Kidney (tissue), 14 donors: ENCODE measurements around the gene MATN1. TPM values are rescaled to one million over a fixed set of nuclear protein-coding genes. Genes with fewer than 3 reads are reported as not detected.

ENCODE experiments used
- DNase-seq, 5 donors: peaks; one replicate each; pipeline ENCODE4 v3.0.0-alpha.2; 2013 to 2020
- FAIRE-seq: peaks from 2 replicates; lab custom pipeline; 2012; peaks lifted over from hg19 to GRCh38; lab: Jason Lieb, UNC
- H3K27ac ChIP-seq, 2 donors: one replicate each; pipeline ENCODE4 v1.7.0; 2013; ENCODE audit warnings: low read depth in 2 of 2, low read length in 2 of 2, inconsistent platforms in 1 of 2
- H3K27me3 ChIP-seq: one replicate; pipeline ENCODE4 v1.7.1; 2013; ENCODE audit warnings: low read length, inconsistent platforms; ENCODE audit not compliant: control insufficient read depth, insufficient read depth
- H3K36me3 ChIP-seq, 3 donors: one replicate each; pipeline versions ENCODE4 v1.7.0 to v1.7.1; 2013; ENCODE audit warnings: low read length in 3 of 3, control low read depth in 1 of 3, inconsistent platforms in 1 of 3; ENCODE audit not compliant: insufficient read depth in 3 of 3, control insufficient read depth in 2 of 3
- H3K4me1 ChIP-seq, 3 donors: one replicate each; pipeline versions ENCODE4 v1.7.0 to v1.7.1; 2013; ENCODE audit warnings: low read length in 3 of 3, inconsistent platforms in 1 of 3, low read depth in 1 of 3; ENCODE audit not compliant: control insufficient read depth in 2 of 3, insufficient read depth in 2 of 3
- H3K4me3 ChIP-seq, 3 donors: one replicate each; pipeline versions ENCODE4 v1.7.0 to v1.8.1; 2013; ENCODE audit warnings: low read length in 3 of 3, control low read depth in 1 of 3, inconsistent platforms in 1 of 3
- H3K9ac ChIP-seq, 3 donors: one replicate each; pipeline versions ENCODE4 v1.7.0 to v1.7.1; 2013; ENCODE audit warnings: low read length in 3 of 3, control low read depth in 1 of 3, inconsistent platforms in 1 of 3
- H3K9me3 ChIP-seq, 3 donors: one replicate each; pipeline versions ENCODE4 v1.7.0 to v1.7.1; 2013; ENCODE audit warnings: low read length in 3 of 3, control low read depth in 1 of 3, inconsistent platforms in 1 of 3; ENCODE audit not compliant: control insufficient read depth in 2 of 3, insufficient read depth in 1 of 3
- intact Hi-C: fragments of 100-400 bp; cut with DNase I; formaldehyde crosslinking; loops from one replicate; pipeline ENCODE4 v1.11.1; 2022
- polyA plus RNA-seq: library from polyadenylated mRNA; stranded (reverse); fragments of 350-450 nt; fragmentation: Illumina TruSeq; extraction: RNeasy Lipid Tissue Mini Kit (QIAGEN cat#74804); gene quantifications from one replicate; pipeline ENCODE4 v1.2.3, GENCODE V29; 2014; ENCODE audit warnings: low read depth, low replicate concordance; ENCODE audit not compliant: insufficient read depth
- total RNA-seq: library from RNA; stranded (reverse); fragmentation: NEBNext Ultra II Directional; extraction: Animal tissue kit (Norgen Biotek cat#: 25700); gene quantifications from one replicate; pipeline ENCODE4 v1.2.1, GENCODE V29; 2021
- TF ChIP-seq, protein P1 (sequence below): IDR thresholded peaks from 3 replicates; pipeline ENCODE4 v1.5.1; 2012; ENCODE audit warnings: mild to moderate bottlenecking, moderate library complexity, borderline replicate concordance; ENCODE audit not compliant: insufficient read depth; ENCODE audit errors: extremely low read depth
- donor health status: control.
- donor health status: control.
- donor health status: control.
- donor health status: control.
- donor health status: control.
- donor health status: DM: yes; HTN: yes; CAD: no.
- donor health status: Normal renal cell carcinoma (clear cell type).

The MATN1 gene
- total and polyA plus RNA-seq, 2 donors from 2014 or later: 0.13 TPM; not detected in 1

DNA sequence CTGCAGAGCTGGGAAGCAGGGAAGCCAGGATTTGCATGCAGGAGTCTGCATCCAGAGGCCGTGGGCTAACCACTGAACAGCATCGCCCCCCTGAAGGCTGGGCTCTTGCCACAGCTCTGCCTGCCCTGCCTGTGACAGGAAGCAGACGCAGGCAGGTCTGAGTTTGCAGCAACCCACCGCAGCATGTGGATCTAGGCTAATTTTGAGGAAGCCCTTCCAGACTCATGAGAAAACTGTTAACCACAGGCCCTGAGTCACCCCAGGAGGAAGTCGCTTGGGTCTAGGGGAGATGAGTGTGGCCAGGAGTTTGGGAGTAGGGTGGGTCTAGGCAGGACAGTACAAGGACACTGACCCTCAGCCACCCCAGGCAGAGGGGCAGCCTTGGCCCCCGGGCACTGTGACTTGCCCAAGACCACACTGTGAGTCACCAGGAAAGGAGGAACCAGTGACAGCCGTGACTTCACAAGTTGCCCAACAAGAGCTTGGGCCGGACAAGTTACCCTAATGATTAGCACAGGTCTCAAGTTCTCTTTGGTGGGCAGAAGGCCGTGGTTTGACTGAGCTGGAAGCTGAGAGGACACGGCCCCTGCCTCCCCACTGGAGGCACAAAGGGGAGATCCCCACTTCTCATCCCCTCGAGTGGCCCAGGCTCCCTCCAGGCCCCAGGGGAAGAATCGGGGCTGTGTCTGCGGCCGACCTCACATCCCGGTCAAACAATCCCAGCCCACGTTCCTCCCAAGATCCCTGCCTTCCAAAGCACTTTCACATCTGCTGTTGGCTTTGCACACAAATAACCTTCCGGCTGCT is 33.4 kb upstream of the MATN1 start:
- TF ChIP-seq, protein P1, sequence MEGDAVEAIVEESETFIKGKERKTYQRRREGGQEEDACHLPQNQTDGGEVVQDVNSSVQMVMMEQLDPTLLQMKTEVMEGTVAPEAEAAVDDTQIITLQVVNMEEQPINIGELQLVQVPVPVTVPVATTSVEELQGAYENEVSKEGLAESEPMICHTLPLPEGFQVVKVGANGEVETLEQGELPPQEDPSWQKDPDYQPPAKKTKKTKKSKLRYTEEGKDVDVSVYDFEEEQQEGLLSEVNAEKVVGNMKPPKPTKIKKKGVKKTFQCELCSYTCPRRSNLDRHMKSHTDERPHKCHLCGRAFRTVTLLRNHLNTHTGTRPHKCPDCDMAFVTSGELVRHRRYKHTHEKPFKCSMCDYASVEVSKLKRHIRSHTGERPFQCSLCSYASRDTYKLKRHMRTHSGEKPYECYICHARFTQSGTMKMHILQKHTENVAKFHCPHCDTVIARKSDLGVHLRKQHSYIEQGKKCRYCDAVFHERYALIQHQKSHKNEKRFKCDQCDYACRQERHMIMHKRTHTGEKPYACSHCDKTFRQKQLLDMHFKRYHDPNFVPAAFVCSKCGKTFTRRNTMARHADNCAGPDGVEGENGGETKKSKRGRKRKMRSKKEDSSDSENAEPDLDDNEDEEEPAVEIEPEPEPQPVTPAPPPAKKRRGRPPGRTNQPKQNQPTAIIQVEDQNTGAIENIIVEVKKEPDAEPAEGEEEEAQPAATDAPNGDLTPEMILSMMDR: no peak
- Histone ChIP-seq H3K4me3 (peak overlapping the region; percentile 3 to 55 (median 52)), H3K9ac (peak overlapping the region in 1 of 3 donors; percentile 40), H3K36me3 (no peaks in the 10 kb centered on the region), H3K9me3 (no peaks in the 10 kb centered on the region), H3K4me1 (no peaks in the 10 kb centered on the region), H3K27ac (peak overlapping the region; percentile 32 to 57), H3K27me3 (no peaks in the 10 kb centered on the region)
- intact Hi-C loops: no loop called here
- FAIRE-seq (no peak), DNase-seq (peak in 2 of 5 donors; percentile 34 to 75)

- H3K27ac ChIP-seq: no peak overlapping the region
- no peaks in the 10 kb centered on the region for H3K36me3 ChIP-seq
- intact Hi-C loops: no loop called here
- no peak overlapping the region for H3K9ac ChIP-seq
- no peaks in the 10 kb centered on the region for H3K4me1 ChIP-seq
- no peaks in the 10 kb centered on the region for H3K9me3 ChIP-seq
- FAIRE-seq (no peak), DNase-seq (no peak)
- H3K4me3 ChIP-seq: peak overlapping the region in 2 of 3 donors; percentile 10 to 52
- TF ChIP-seq, protein P1: no peak
- no peaks in the 10 kb centered on the region for H3K27me3 ChIP-seq
These were observed 32.8 kb upstream of the MATN1 start for GRCh38 chr1:30756206-30756544.

DNA sequence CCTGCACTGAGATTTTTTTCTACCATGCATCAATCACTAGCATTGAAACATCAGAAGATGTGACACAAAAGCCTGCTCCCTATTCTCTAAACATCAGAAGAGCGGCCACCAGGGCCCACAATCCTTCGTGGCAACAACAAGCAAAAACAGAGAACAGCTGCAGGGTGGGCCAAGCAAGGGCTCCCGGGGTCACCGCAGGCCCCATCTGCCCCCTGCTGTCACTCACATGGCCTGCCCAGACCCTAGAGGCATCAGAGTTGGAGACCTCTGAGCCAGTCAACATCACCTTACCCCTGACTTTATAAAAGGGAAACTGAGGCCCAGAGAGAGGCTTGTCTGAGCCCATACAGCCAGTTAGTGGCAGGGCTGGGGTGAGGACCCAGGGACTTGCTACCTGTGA is 32.4 kb upstream of the MATN1 start:
- no peak for DNase-seq
- Histone ChIP-seq H3K9me3 (no peaks in the 10 kb centered on the region), H3K4me1 (no peaks in the 10 kb centered on the region), H3K4me3 (no peak overlapping the region), H3K9ac (no peak overlapping the region), H3K27ac (no peak overlapping the region), H3K36me3 (no peaks in the 10 kb centered on the region), H3K27me3 (no peaks in the 10 kb centered on the region)
- intact Hi-C loops: no loop called here
- no peak for FAIRE-seq
- TF ChIP-seq, protein P1: no peak
